Breast epithelium (tissue), 4 donors: ENCODE data around the gene RHEB. TPM values are rescaled to one million over a fixed set of nuclear protein-coding genes. Genes with fewer than 3 reads are reported as not detected.

ENCODE experiments used
- DNase-seq, 2 donors: peaks; one replicate each; pipeline ENCODE4 v3.0.0-alpha.2; 2019; ENCODE audit warnings: low spot score in 2 of 2
- H3K27ac ChIP-seq, 2 donors: fragments of 200-600 bp; sonication (generic) in 1 of 2; one replicate each; pipeline ENCODE4 v1.5.1; 2016 to 2019; ENCODE audit warnings: mild to moderate bottlenecking in 1 of 2
- H3K27me3 ChIP-seq, 2 donors: fragments of 200-600 bp; sonication (generic) in 1 of 2; one replicate each; pipeline versions ENCODE4 v1.5.1 to v1.6.0; 2017 to 2019; ENCODE audit warnings: control low read depth in 1 of 2, mild to moderate bottlenecking in 1 of 2
- H3K36me3 ChIP-seq: fragments of 200-600 bp; one replicate; pipeline ENCODE4 v1.5.1; 2019
- H3K4me1 ChIP-seq, 2 donors: fragments of 200-600 bp; sonication (generic); one replicate each; pipeline ENCODE4 v1.5.1; 2016 to 2019; ENCODE audit warnings: control low read depth in 1 of 2
- H3K4me3 ChIP-seq, 3 donors: fragments of 200-600 bp; sonication (generic); 1 replicate in 2 of 3; 2 replicates in 1 of 3; pipeline ENCODE4 v1.5.1; 2016 to 2019; ENCODE audit warnings: mild to moderate bottlenecking in 3 of 3, moderate library complexity in 2 of 3
- H3K9me3 ChIP-seq, 2 donors: fragments of 200-600 bp; sonication (generic) in 1 of 2; one replicate each; pipeline ENCODE4 v1.5.1; 2016 to 2019; ENCODE audit warnings: control low read depth in 1 of 2
- CTCF ChIP-seq, 3 donors: fragments of 450-650 bp; IDR thresholded peaks; one replicate each; pipeline ENCODE4 v1.5.1; 2016 to 2017; ENCODE audit warnings: antibody characterized with exemption in 3 of 3, mild to moderate bottlenecking in 3 of 3, moderate library complexity in 3 of 3
- POLR2A ChIP-seq: fragments of 450-650 bp; IDR thresholded peaks from one replicate; pipeline ENCODE4 v1.6.1; 2016; ENCODE audit warnings: antibody characterized with exemption, mild to moderate bottlenecking, moderate library complexity
- POLR2AphosphoS5 ChIP-seq, 3 donors: sonication (generic); formaldehyde crosslinking; IDR thresholded peaks; one replicate each; pipeline ENCODE4 v1.6.1; 2017; ENCODE audit warnings: antibody characterized with exemption in 3 of 3
- intact Hi-C: fragments of 100-400 bp; cut with DNase I; formaldehyde crosslinking; loops from one replicate; pipeline ENCODE4 v1.15.1; 2023; ENCODE audit warnings: low total_unique reads
- total RNA-seq, 3 donors: library from RNA; depleted of rRNA; stranded (reverse); fragments of >200 nt; gene quantifications; one replicate each; pipeline ENCODE4 v1.1.0, GENCODE V29; 2016

Gene RHEB
- total RNA-seq, 3 donors from 2014 or later: 89.3 to 99.3 (median 95.0) TPM

GRCh38 chr7:151498495-151498894 is 21.2 kb downstream of the RHEB start:
- H3K4me3 ChIP-seq: no peak overlapping the region
- intact Hi-C loops: no loop called here
- DNase-seq: no peak
- no peak overlapping the region for H3K27ac ChIP-seq
- no peaks in the 10 kb centered on the region for H3K27me3 ChIP-seq
- TF ChIP-seq POLR2AphosphoS5 (IDR thresholded peaks at IDR 0.05): no peak
- TF ChIP-seq CTCF (IDR thresholded peaks at IDR 0.05): no peak
- no peak for TF ChIP-seq POLR2A
- no peaks in the 10 kb centered on the region for H3K4me1 ChIP-seq
- no peaks in the 10 kb centered on the region for H3K36me3 ChIP-seq
- H3K9me3 ChIP-seq: no peaks in the 10 kb centered on the region

GRCh38 chr7:151497306-151497871 is 22.3 kb downstream of the RHEB start:
- TF ChIP-seq POLR2A (no peak), POLR2AphosphoS5 (IDR thresholded peaks at IDR 0.05) (no peak)

DNA sequence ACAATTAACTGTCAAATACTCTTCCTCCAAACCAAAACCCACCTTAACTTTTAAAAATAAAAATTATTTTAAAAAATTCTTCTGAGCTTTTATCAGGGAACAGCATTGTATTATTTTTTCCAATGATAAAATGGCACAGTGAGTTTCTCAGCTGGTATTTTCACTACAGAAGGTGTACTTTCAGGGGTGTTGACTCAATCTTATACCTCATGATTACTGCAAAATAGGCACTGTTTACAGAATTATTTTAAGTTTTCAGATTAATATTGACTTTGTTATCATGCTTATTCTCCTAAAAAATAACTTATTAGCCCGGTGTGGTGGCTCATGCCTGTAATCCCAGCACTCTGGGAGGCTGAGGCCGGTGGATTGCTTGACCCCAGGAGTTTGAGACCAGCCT is 24.3 kb downstream of the RHEB start:
- no peaks in the 10 kb centered on the region for H3K4me1 ChIP-seq

More at GRCh38 chr7:151497306-151497871, 22.3 kb downstream of the RHEB start:
- intact Hi-C loops: no loop called here
- no peaks in the 10 kb centered on the region for H3K27me3 ChIP-seq
- no peak overlapping the region for H3K27ac ChIP-seq
- no peaks in the 10 kb centered on the region for H3K9me3 ChIP-seq
- H3K4me1 ChIP-seq: no peaks in the 10 kb centered on the region
- H3K36me3 ChIP-seq: no peaks in the 10 kb centered on the region
- no peak overlapping the region for H3K4me3 ChIP-seq
- DNase-seq: no peak

DNA sequence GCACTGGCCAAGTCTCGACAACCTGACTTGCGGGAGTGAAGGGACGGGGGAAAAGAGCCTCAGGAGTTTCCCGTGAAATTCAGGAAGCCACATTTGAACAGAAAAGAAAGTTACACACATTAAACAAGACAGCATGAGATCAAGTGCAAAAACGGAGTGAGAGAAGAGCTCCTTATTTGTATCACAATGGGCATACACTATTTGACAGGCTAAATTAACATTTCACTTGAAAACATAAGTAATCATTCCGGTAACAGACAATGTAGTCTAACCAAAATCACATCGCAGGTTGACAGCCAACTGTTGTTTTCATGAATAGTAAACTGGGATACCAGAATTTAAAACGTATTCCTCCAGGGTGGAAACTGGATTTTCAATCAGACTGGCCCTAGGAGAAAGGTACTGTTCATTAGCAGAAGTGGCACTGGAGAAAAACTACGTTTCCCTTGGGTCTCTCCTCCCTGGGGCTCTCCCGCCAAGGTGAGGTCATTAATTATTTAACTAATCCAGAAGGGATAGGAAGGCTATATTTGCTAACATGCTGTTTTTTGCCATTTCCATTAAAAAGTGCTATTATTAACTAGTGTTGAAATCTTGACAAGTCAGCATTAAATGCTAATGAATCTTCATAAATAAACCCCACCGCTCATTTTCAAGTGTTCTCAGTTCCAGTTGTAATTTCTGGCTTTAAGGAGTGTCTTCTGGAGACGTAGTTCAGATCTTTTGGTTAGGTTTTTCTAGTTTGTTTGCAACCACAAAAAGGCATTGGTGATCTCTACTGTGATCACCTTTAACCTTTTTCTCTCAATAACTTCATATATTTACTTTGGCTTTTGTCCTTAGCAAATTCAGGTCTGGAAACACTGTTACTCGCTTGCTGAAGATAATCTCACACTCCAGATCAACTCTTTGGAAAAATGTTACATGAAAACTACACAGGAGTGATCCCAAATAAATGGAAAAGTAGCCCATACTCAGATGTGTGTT is 25.1 kb downstream of the RHEB start:
- intact Hi-C loops: no loop called here
- no peak for TF ChIP-seq CTCF (IDR thresholded peaks at IDR 0.05)
- no peak for TF ChIP-seq POLR2AphosphoS5 (IDR thresholded peaks at IDR 0.05)
- H3K27ac ChIP-seq: peak overlapping the region; percentile 13 to 26
- H3K36me3 ChIP-seq: no peaks in the 10 kb centered on the region
- H3K27me3 ChIP-seq: no peaks in the 10 kb centered on the region
- no peak overlapping the region for H3K4me3 ChIP-seq
- no peaks in the 10 kb centered on the region for H3K9me3 ChIP-seq
- DNase-seq: no peak
- no peaks in the 10 kb centered on the region for H3K4me1 ChIP-seq

More for the DNA sequence above, 24.3 kb downstream of the RHEB start:
- Histone ChIP-seq H3K4me3 (no peak overlapping the region), H3K9me3 (no peaks in the 10 kb centered on the region), H3K27me3 (no peaks in the 10 kb centered on the region), H3K36me3 (no peaks in the 10 kb centered on the region), H3K27ac (no peak overlapping the region)
- intact Hi-C loops: no loop called here
- DNase-seq: no peak
- no peak for TF ChIP-seq POLR2A
- TF ChIP-seq POLR2AphosphoS5 (IDR thresholded peaks at IDR 0.05): no peak
- TF ChIP-seq CTCF (IDR thresholded peaks at IDR 0.05): no peak

- H3K9me3 ChIP-seq: no peaks in the 10 kb centered on the region
- no peak for DNase-seq
- intact Hi-C loops: no loop called here
- no peaks in the 10 kb centered on the region for H3K4me1 ChIP-seq
- no peak overlapping the region for H3K4me3 ChIP-seq
- H3K27me3 ChIP-seq: no peaks in the 10 kb centered on the region
- H3K27ac ChIP-seq: no peak overlapping the region
- TF ChIP-seq CTCF (IDR thresholded peaks at IDR 0.05): no peak
- no peak for TF ChIP-seq POLR2A
- no peak for TF ChIP-seq POLR2AphosphoS5 (IDR thresholded peaks at IDR 0.05)
- H3K36me3 ChIP-seq: no peaks in the 10 kb centered on the region
Observed at GRCh38 chr7:151493083-151493482, 26.6 kb downstream of the RHEB start.
